Esophagus muscularis mucosa (tissue), 4 donors: ENCODE data around the gene RHEB.

Source experiments
- CTCF ChIP-seq, 3 experiments: fragments of 200-600 bp in 2 of 3; fragments of 450-650 bp in 1 of 3; sonication (generic) in 2 of 3; IDR thresholded peaks; one replicate each; pipeline ENCODE4 v1.5.1; 2017 to 2019; ENCODE audit warnings: antibody characterized with exemption in 3 of 3, mild to moderate bottlenecking in 2 of 3, moderate library complexity in 1 of 3
- EP300 ChIP-seq: sonication (generic); formaldehyde crosslinking; IDR thresholded peaks from one replicate; pipeline ENCODE4 v1.6.1; 2017; ENCODE audit warnings: antibody characterized with exemption
- POLR2A ChIP-seq: fragments of 450-650 bp; IDR thresholded peaks from one replicate; pipeline ENCODE4 v1.6.1; 2017; ENCODE audit warnings: antibody characterized with exemption, moderate library complexity, mild to moderate bottlenecking, low read depth

- TF ChIP-seq CTCF (IDR thresholded peaks at IDR 0.05) (no peak), EP300 (no peak), POLR2A (no peak)
Measured at GRCh38 chr7:151416941-151417315, 102.8 kb downstream of the RHEB start.
